Measurements from ENCODE around the gene GARIN6.
"Not testable (repeated sequence)": the region's sequence is repeated elsewhere in the genome, so short reads cannot be mapped to it uniquely, and the experiment has no call there.

Gene GARIN6

DNA sequence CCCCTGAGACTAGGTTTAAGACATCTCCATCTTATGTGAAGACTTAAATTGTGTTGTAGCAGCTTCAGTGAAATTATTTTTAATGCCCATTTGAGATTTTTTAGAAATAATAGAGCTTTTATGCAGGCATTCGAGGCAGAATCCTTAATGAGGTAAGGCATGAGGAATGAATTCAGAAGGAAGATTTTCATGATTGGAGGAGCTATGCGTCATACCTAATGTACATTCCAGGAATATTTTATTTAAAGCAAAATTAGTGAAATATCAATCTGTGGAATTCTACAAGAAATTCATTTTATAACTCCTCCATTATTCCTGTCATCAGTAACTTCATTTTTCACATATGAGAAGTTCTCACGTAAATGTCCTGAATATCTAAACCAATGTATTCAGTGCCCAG, 36.0 kb upstream of the GARIN6 start:
- no peak overlapping the region for H3K4me2 ChIP-seq (ENCODE audit: low read length)
- no peaks in the 10 kb centered on the region for H3K79me2 ChIP-seq
- no peak overlapping the region for H3K27ac ChIP-seq
- H3K9me3 ChIP-seq (ENCODE audit: control insufficient read depth, low read length) = no peaks in the 10 kb centered on the region
- no peak overlapping the region for H3K9ac ChIP-seq
- TF ChIP-seq CTCF (IDR thresholded peaks at IDR 0.05) = no peak
- H3K27me3 ChIP-seq (ENCODE audit: control insufficient read depth, insufficient read depth, low read length) = no peaks in the 10 kb centered on the region
- H2AFZ ChIP-seq = no peak overlapping the region
- H3K36me3 ChIP-seq (ENCODE audit: control insufficient read depth, insufficient read depth, low read length) = no peaks in the 10 kb centered on the region
- H3K4me3 ChIP-seq (ENCODE audit: low read depth, low read length) = no peak overlapping the region
- no peaks in the 10 kb centered on the region for H3K4me1 ChIP-seq

DNA sequence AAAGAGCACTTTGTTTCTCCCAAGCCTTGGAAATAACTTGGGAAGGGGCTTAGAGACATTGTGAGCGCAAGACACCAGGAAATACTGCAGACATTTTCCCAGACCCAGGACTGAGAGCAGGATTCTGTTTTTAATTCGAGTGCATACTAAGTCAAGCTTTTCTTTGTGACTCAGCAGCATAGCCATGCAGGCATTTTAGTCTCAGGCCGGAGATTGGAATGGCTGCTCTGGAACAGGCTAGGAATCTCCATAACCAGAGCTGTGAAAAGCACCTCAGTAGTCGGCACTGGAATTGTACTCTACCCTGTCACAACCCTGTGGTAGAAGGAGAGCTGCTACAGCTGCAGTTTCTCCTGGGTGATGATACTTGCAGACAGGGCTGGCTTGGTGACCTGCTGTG, 28.9 kb upstream of the GARIN6 start:
- Histone ChIP-seq H3K9me3 (ENCODE audit: control insufficient read depth, low read length) (no peaks in the 10 kb centered on the region), H3K4me3 (ENCODE audit: low read depth, low read length) (no peak overlapping the region), H3K4me2 (ENCODE audit: low read length) (no peak overlapping the region), H3K9ac (no peak overlapping the region), H3K27ac (no peak overlapping the region), H2AFZ (no peak overlapping the region), H3K79me2 (no peaks in the 10 kb centered on the region), H3K36me3 (ENCODE audit: control insufficient read depth, insufficient read depth, low read length) (peaks cover 1% of the 10 kb centered on the region), H3K27me3 (ENCODE audit: control insufficient read depth, insufficient read depth, low read length) (no peaks in the 10 kb centered on the region), H3K4me1 (no peaks in the 10 kb centered on the region)
- no peak for TF ChIP-seq CTCF (IDR thresholded peaks at IDR 0.05)

GRCh38 chr12:99619389-99620158, 28.0 kb upstream of the GARIN6 start:
- no peaks in the 10 kb centered on the region for H3K27me3 ChIP-seq (ENCODE audit: control insufficient read depth, insufficient read depth, low read length)
- no peak overlapping the region for H3K9ac ChIP-seq
- no peak overlapping the region for H3K4me3 ChIP-seq (ENCODE audit: low read depth, low read length)
- H2AFZ ChIP-seq = no peak overlapping the region
- no peak overlapping the region for H3K4me2 ChIP-seq (ENCODE audit: low read length)
- H3K9me3 ChIP-seq (ENCODE audit: control insufficient read depth, low read length) = no peaks in the 10 kb centered on the region
- peaks cover 4% of the 10 kb centered on the region for H3K36me3 ChIP-seq (ENCODE audit: control insufficient read depth, insufficient read depth, low read length)
- H3K79me2 ChIP-seq = no peaks in the 10 kb centered on the region
- no peaks in the 10 kb centered on the region for H3K4me1 ChIP-seq
- H3K27ac ChIP-seq = no peak overlapping the region
- TF ChIP-seq CTCF (IDR thresholded peaks at IDR 0.05) = no peak

GRCh38 chr12:99620159-99620479, 27.4 kb upstream of the GARIN6 start:
- Histone ChIP-seq H3K27me3 (ENCODE audit: control insufficient read depth, insufficient read depth, low read length) (no peaks in the 10 kb centered on the region), H3K9me3 (ENCODE audit: control insufficient read depth, low read length) (no peaks in the 10 kb centered on the region), H3K36me3 (ENCODE audit: control insufficient read depth, insufficient read depth, low read length) (peaks cover 4% of the 10 kb centered on the region), H3K9ac (no peak overlapping the region), H3K4me2 (ENCODE audit: low read length) (no peak overlapping the region), H3K27ac (no peak overlapping the region), H3K79me2 (no peaks in the 10 kb centered on the region), H3K4me3 (ENCODE audit: low read depth, low read length) (no peak overlapping the region), H3K4me1 (no peaks in the 10 kb centered on the region), H2AFZ (no peak overlapping the region)
- TF ChIP-seq CTCF (IDR thresholded peaks at IDR 0.05) = no peak

DNA sequence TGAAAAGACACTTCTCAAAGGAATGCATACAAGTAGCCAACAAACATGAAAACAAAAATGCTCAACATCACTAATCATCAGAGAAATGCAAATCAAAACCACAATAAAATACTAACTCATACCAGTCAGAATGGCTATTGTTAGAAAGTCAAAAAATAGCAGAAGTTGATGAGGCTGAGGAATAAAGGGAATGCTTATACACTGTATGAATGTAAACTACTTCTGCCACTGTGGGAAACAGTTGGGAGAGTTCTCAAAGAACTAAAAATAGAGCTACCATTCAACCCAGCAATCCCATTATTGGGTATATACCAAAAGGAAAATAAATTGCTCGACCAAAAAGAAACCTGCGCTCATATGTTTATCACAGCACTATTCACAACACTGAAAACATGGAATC, 23.0 kb upstream of the GARIN6 start:
- not testable (repeated sequence) for H3K9ac ChIP-seq; H3K4me3 ChIP-seq (ENCODE audit: low read depth, low read length)

More for the DNA sequence above, 23.0 kb upstream of the GARIN6 start:
- not testable (repeated sequence) for H2AFZ ChIP-seq; H3K79me2 ChIP-seq; H3K27me3 ChIP-seq (ENCODE audit: control insufficient read depth, insufficient read depth, low read length); H3K4me1 ChIP-seq; H3K9me3 ChIP-seq (ENCODE audit: control insufficient read depth, low read length); H3K36me3 ChIP-seq (ENCODE audit: control insufficient read depth, insufficient read depth, low read length); H3K4me2 ChIP-seq (ENCODE audit: low read length); H3K27ac ChIP-seq
